HAP-1 (cell line): ENCODE data around the gene MLF2.
A peak's percentile ranks its signal among the peaks of the same experiment; 100 is the strongest.

ENCODE experiments used
- DNase-seq, 2 experiments: peaks; one replicate each; pipeline ENCODE4 v3.0.0-alpha.2; 2016 to 2020; ENCODE audit warnings: low spot score in 2 of 2
- H3K27me3 ChIP-seq: fragments of 250-450 bp; sonication (Bioruptor Pico); 2 replicates; pipeline ENCODE4 v1.5.1; 2020; ENCODE audit warnings: low read depth, mild to moderate bottlenecking, moderate library complexity
- H3K36me3 ChIP-seq: fragments of 250-450 bp; sonication (Bioruptor Pico); replicated peaks from 2 replicates; pipeline ENCODE4 v1.5.1; 2020; ENCODE audit warnings: mild to moderate bottlenecking
- H3K4me1 ChIP-seq: fragments of 250-450 bp; sonication (Bioruptor Pico); 2 replicates; pipeline ENCODE4 v1.5.1; 2020; ENCODE audit warnings: mild to moderate bottlenecking
- H3K4me3 ChIP-seq: fragments of 250-450 bp; sonication (Bioruptor Pico); 2 replicates; pipeline ENCODE4 v1.5.1; 2020; ENCODE audit warnings: mild to moderate bottlenecking, moderate library complexity
- H3K9me3 ChIP-seq: fragments of 250-450 bp; sonication (Bioruptor Pico); 2 replicates; pipeline ENCODE4 v1.5.1; 2020; ENCODE audit warnings: mild to moderate bottlenecking, moderate library complexity
- in situ Hi-C: fragments of 300-500 bp; cut with MboI; formaldehyde crosslinking; loops from 3 replicates; pipeline ENCODE4 v1.14.3; 2020; ENCODE audit warnings: low sequenced_read_pairs, inconsistent platforms, mixed read lengths

Gene MLF2

GRCh38 chr12:6784296-6784695 lies 31.4 kb upstream of the MLF2 start:
- DNase-seq, result no peak
- H3K36me3 ChIP-seq, result no peaks in the 10 kb centered on the region

GRCh38 chr12:6783828-6784227 lies 30.9 kb upstream of the MLF2 start:
- in situ Hi-C loops, result no loop called here
- no peaks in the 10 kb centered on the region for H3K27me3 ChIP-seq

More at GRCh38 chr12:6784296-6784695, 31.4 kb upstream of the MLF2 start:
- Histone ChIP-seq H3K4me1 (peaks cover 5% of the 10 kb centered on the region; the same call in 1 of the 2 replicates), H3K27me3 (no peaks in the 10 kb centered on the region), H3K9me3 (no peaks in the 10 kb centered on the region), H3K4me3 (no peak overlapping the region)
- in situ Hi-C loops, result no loop called here

GRCh38 chr12:6782850-6783566 lies 30.1 kb upstream of the MLF2 start:
- DNase-seq, result no peak
- H3K36me3 ChIP-seq, result no peaks in the 10 kb centered on the region
- in situ Hi-C loops, result no loop called here
- H3K9me3 ChIP-seq, result no peaks in the 10 kb centered on the region
- H3K4me1 ChIP-seq, result peaks cover 12% of the 10 kb centered on the region
- H3K27me3 ChIP-seq, result no peaks in the 10 kb centered on the region
- no peak overlapping the region for H3K4me3 ChIP-seq

More at GRCh38 chr12:6783828-6784227, 30.9 kb upstream of the MLF2 start:
- no peak for DNase-seq
- H3K36me3 ChIP-seq, result no peaks in the 10 kb centered on the region
- no peaks in the 10 kb centered on the region for H3K9me3 ChIP-seq
- no peak overlapping the region for H3K4me3 ChIP-seq
- peaks cover 5% of the 10 kb centered on the region; the same call in 1 of the 2 replicates for H3K4me1 ChIP-seq

GRCh38 chr12:6782119-6782518 lies 29.2 kb upstream of the MLF2 start:
- Histone ChIP-seq H3K36me3 (no peaks in the 10 kb centered on the region), H3K4me3 (no peak overlapping the region), H3K27me3 (no peaks in the 10 kb centered on the region), H3K9me3 (no peaks in the 10 kb centered on the region), H3K4me1 (peaks cover 12% of the 10 kb centered on the region)
- no peak for DNase-seq
- in situ Hi-C loops, result no loop called here

GRCh38 chr12:6780573-6780972 lies 27.6 kb upstream of the MLF2 start:
- H3K4me1 ChIP-seq, result peaks cover 7% of the 10 kb centered on the region
- DNase-seq, result no peak
- in situ Hi-C loops, result no loop called here
- H3K36me3 ChIP-seq, result no peaks in the 10 kb centered on the region; the same call in 1 of the 2 replicates
- H3K27me3 ChIP-seq, result no peaks in the 10 kb centered on the region
- H3K4me3 ChIP-seq, result no peak overlapping the region
- H3K9me3 ChIP-seq, result no peaks in the 10 kb centered on the region

GRCh38 chr12:6779708-6780432 lies 26.9 kb upstream of the MLF2 start:
- no peaks in the 10 kb centered on the region; the same call in 1 of the 2 replicates for H3K36me3 ChIP-seq
- no peak for DNase-seq
- H3K9me3 ChIP-seq, result no peaks in the 10 kb centered on the region
- no peak overlapping the region for H3K4me3 ChIP-seq
- in situ Hi-C loops, result no loop called here
- no peaks in the 10 kb centered on the region for H3K27me3 ChIP-seq
- peaks cover 7% of the 10 kb centered on the region for H3K4me1 ChIP-seq

- DNase-seq, result peak; percentile 89 to 98
- no peaks in the 10 kb centered on the region; the same call in 1 of the 2 replicates for H3K36me3 ChIP-seq
- no peaks in the 10 kb centered on the region for H3K27me3 ChIP-seq
- H3K9me3 ChIP-seq, result no peaks in the 10 kb centered on the region
- H3K4me1 ChIP-seq, result peaks cover 7% of the 10 kb centered on the region
- in situ Hi-C loops, result no loop called here
- peak overlapping the region; percentile 33 for H3K4me3 ChIP-seq
These were observed 25.9 kb upstream of the MLF2 start for GRCh38 chr12:6778574-6779550.

- peak overlapping the region; percentile 33 for H3K4me3 ChIP-seq
- in situ Hi-C loops, result no loop called here
- H3K27me3 ChIP-seq, result no peaks in the 10 kb centered on the region
- peak in 1 of 2 experiments; percentile 67 for DNase-seq
- H3K36me3 ChIP-seq, result no peaks in the 10 kb centered on the region; the same call in 1 of the 2 replicates
- H3K4me1 ChIP-seq, result peaks cover 7% of the 10 kb centered on the region
- H3K9me3 ChIP-seq, result no peaks in the 10 kb centered on the region
These were observed 25.3 kb upstream of the MLF2 start for GRCh38 chr12:6778217-6778573.

GRCh38 chr12:6777386-6777785 lies 24.4 kb upstream of the MLF2 start:
- in situ Hi-C loops, result no loop called here
- H3K4me1 ChIP-seq, result peaks cover 7% of the 10 kb centered on the region
- no peaks in the 10 kb centered on the region for H3K27me3 ChIP-seq

GRCh38 chr12:6775185-6776174 lies 22.5 kb upstream of the MLF2 start:
- in situ Hi-C loops, result no loop called here
- Histone ChIP-seq H3K36me3 (peaks cover 15% of the 10 kb centered on the region), H3K4me1 (peaks cover 7% of the 10 kb centered on the region), H3K9me3 (no peaks in the 10 kb centered on the region), H3K27me3 (no peaks in the 10 kb centered on the region), H3K4me3 (no peak overlapping the region)
- no peak for DNase-seq

More at GRCh38 chr12:6777386-6777785, 24.4 kb upstream of the MLF2 start:
- no peak overlapping the region for H3K4me3 ChIP-seq
- no peak for DNase-seq
- no peaks in the 10 kb centered on the region for H3K9me3 ChIP-seq
- H3K36me3 ChIP-seq, result no peaks in the 10 kb centered on the region; the same call in 1 of the 2 replicates

GRCh38 chr12:6774499-6775062 lies 21.6 kb upstream of the MLF2 start:
- H3K4me3 ChIP-seq, result no peak overlapping the region
- peaks cover 22% of the 10 kb centered on the region for H3K36me3 ChIP-seq
- peaks cover 7% of the 10 kb centered on the region for H3K4me1 ChIP-seq
- in situ Hi-C loops, result no loop called here
- DNase-seq, result no peak
- no peaks in the 10 kb centered on the region for H3K27me3 ChIP-seq
- H3K9me3 ChIP-seq, result no peaks in the 10 kb centered on the region

- Histone ChIP-seq H3K4me3 (no peak overlapping the region), H3K36me3 (peaks cover 25% of the 10 kb centered on the region), H3K9me3 (no peaks in the 10 kb centered on the region), H3K4me1 (peaks cover 12% of the 10 kb centered on the region), H3K27me3 (no peaks in the 10 kb centered on the region)
- in situ Hi-C loops, result no loop called here
- DNase-seq, result no peak
These were observed 20.8 kb upstream of the MLF2 start for GRCh38 chr12:6773590-6774351.
